Cerebellar nuclear complex (tissue), 1 donor: ENCODE results near the gene RAD54L.
"Not testable (repeated sequence)": the region's sequence is repeated elsewhere in the genome, so short reads cannot be mapped to it uniquely, and the experiment has no call there.

ENCODE experiments used
- DNase-seq, 2 experiments: peaks; one replicate each; lab custom pipeline; 2025; lab: John Stamatoyannopoulos, UW

Gene RAD54L

GRCh38 chr1:46319960-46320914 is 72.7 kb downstream of the RAD54L start:
- DNase-seq: not testable (repeated sequence)

DNA sequence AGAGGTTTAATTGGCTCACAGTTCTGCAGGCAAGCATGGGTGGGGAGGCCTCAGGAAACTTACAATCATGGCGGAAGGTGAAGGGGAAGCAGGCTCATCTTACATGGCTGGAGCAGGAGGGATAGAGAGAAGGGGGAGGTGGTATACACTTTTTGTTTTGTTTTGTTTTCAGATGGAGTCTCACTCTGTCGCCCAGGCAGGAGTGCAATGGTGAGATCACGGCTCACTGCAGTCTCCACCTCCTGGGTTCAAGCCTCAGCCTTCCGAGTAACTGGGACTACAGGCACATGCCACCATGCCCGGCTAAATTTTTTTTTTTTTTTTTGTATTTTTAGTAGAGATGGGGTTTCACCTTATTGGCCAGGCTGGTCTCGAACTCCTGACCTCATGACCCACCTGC is 74.6 kb downstream of the RAD54L start:
- DNase-seq: not testable (repeated sequence)

DNA sequence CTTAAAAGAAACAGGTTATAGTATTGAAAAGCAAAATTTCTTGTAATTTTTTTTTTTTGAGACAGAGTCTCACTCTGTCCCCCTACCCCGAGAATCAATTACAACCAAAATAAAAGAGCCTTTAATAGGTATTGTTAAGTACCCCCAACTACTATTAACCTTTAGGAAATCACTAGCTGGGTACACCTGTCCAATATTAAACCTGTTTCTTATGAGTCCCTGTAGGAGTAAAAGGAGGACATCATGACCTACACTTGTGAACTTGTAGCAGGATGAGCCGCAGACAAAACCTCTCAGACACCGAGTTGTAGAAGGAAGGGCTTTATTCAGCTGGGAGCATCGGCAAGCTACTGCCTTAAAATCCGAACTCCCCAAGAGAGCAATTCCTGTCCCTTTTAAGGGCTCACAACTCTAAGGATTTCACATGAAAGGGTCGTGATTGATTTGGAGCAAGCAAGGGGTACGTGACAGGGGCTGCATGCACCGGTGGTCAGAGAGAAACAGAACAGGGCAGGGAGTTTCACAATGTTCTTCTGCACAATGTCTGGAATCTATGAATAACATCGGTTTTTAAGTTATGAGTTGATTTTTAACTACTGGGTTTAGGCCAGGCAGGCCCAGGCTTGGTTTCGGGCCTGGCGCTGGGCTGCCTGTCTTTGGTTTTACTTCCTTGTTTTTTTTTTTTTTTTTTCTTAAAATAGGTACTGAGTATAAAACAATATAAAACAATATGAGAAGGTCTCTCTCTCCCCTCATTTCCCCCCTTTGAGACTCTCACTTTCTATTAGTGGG is 77.9 kb downstream of the RAD54L start:
- DNase-seq: not testable (repeated sequence)
